HL-60/S4 (cell line): ENCODE results near the gene XPNPEP2.

Experiments used
- in situ Hi-C: fragments of 300-500 bp; cut with MboI; formaldehyde crosslinking; loops from 2 replicates; pipeline ENCODE4 v1.14.3; 2022; ENCODE audit warnings: low sequenced_read_pairs

XPNPEP2 gene

DNA sequence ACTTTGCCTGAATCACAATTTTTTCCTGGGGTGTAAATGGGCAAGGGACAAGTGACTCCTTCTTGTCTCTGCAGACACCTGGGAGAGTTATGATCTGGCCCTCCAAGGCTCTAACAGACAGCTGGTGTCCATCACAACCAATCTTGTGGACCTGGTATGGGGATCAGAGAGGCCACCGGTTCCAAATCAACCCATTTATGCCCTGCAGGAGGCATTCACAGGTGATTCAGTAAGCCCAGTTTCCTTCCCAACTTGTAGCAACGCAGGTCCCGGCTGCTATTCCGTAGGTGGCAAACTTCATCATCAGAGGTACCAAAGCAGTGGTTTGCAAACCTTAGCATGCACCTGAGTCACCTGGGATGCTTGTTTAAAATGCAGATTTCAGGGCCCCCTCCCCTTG, 8.8 kb downstream of the XPNPEP2 start:
- in situ Hi-C loops: no loop called here

DNA sequence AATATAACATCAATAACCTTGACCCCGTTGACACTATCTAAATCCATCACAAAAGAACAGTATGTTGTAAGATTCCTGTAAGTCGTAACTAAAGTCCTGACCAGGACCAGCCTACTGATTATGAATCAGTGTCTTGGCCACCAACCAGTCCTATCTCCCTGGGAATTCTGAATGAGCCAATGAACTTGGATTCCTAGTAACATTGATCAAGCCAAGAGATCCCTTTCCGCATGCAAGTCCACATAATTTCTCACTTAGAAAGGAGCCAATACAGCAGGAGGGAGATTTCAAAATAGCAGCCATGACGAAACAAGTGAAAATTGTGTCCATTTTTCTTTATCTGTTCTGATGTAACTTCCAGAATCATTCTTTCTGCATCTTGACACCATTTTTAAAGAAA, 9.5 kb downstream of the XPNPEP2 start:
- in situ Hi-C loops: no loop called here

DNA sequence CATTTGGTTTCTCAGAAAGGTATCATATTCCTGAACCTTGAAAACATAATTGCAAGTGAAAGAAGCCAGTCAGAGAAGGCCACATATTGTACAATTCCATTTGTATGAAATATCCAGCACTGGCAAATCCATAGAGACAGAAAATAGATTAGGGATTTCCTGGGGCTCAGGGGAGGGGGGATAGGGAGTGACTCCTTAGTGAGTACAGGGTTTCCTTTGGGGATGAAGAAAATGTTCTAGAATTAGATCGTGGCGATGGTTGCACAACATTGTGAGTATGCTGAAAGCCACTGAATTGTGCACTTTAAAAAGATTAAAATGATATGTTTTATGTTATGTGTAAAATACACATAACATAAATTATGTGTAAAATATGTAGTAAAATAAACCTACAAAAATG, 10.3 kb downstream of the XPNPEP2 start:
- in situ Hi-C loops: no loop called here

DNA sequence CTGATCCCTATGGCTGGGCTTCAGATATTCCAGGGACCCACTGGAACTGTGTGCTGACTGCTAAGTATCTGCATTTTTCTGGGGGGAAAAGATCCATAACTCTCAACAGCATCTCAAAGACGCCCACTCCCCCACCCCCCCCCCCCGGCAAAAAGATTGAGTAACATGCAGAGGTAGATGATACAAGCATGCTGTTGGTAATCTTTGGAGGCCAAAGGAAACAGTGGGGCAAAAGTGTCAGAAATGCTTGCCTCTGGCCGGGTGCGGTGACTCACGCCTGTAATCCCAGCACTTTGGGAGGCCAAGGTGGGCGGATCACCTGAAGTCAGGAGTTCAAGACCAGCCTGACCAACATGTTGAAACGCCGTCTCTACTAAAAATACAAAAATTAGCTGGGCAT, 12.2 kb downstream of the XPNPEP2 start:
- in situ Hi-C loops: no loop called here

DNA sequence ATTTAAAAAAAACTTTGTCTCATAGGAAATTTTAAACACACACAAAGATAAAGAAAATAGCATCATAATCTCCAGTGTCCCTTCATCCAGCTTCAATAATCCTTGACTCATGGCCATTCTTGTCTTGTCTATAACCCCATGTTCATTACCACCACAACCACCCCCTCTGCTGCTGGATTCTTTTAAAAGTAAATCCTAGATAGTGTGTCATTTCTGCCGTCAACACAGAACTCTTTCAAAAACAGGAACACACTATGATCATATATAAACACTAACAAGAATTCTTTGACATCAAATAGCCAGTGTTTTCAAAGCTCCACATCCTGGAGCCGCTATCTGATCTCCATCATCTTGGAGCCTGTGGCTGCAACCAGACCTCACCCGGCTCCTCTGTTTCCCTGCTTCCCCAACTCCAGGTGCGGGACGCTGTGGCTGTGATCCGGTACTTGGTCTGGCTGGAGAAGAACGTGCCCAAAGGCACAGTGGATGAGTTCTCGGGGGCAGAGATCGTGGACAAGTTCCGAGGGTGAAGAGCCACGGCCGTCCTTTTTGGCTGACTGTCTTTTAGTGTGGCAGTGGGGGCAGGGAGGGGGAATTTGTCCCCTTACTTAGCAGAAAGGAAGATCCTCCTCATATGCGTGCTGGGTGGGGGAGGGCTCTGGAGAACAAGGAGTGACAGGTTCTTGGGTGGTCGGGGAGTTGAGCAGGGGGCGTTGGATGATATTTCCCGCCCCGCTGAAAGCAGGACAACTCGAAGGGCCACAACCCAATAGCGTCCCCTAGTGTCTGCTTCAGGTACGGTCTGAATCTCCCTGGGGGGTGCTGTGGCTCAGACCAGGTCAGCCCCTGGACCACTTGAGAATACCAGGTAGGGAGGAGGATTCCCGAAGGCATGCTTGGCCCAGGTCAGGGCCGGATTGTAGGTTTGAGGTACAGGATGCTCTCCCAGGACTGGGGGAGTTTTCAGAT, 15.6 kb downstream of the XPNPEP2 start:
- in situ Hi-C loops: no loop called here

DNA sequence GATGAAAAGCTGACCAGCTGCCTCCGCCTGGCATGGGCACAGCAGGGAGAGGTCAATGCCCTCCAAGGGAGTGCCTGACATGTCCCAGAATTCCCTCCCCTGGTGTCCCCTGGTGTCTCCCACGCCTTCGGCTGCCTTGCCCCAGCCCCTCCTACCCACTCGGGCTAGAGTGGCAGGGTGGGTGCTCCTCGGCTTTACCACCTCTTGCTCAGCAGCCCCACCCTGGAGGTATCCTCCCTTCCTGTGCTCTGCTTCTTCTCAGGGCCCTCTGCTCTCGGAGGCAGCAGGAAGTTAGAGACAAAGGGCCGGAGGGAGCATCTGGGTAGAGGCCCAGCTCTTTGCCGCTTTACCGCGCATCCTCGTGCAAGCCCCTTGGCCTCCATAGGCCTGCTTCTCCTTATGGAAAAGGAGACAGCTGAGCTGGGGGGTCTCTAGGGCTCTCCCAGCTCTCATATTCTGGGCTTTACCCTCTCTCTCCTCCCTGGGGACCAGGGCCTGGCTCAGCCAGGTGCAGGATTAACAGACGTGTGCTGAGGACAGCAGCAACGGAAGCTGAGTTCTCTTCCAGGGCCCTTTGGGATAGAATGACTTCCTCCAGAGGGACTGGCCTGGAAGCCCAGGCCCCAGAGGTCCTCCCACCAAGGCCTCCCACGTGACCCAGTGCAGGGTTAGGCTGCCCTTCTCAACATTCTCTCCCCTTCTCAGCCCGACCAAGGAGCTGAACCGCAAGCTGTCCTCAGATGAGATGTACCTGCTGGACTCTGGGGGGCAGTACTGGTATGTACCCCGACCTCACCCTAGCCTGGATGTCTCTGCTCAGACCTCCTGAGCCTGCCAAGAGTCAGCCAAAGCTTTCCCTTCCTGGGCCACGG, 17.2 kb downstream of the XPNPEP2 start:
- in situ Hi-C loops: no loop called here

DNA sequence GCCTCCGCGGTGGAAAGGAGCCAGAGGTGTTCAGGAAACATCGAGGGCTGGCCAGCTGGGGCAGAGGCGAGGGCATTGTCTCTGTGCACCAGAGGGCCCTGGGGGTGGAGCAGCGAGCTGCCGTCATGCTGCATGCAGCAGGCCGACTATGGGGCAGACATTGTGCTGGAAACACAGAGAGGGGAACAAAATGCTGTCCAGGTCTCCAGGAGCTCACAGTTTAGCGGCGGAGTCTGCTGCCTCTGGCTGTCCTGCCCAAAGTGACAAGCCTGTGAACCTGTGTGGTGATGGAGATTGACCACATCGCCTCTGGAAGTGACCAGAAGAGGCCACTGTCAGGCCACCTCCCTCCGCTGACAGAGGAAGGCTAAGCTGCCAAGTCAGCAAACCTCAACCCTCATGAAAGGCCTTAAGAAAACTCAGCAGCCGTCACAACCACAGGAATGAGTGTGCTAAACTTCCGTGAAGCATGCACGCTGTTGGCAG, 20.8 kb downstream of the XPNPEP2 start:
- in situ Hi-C loops: no loop called here

DNA sequence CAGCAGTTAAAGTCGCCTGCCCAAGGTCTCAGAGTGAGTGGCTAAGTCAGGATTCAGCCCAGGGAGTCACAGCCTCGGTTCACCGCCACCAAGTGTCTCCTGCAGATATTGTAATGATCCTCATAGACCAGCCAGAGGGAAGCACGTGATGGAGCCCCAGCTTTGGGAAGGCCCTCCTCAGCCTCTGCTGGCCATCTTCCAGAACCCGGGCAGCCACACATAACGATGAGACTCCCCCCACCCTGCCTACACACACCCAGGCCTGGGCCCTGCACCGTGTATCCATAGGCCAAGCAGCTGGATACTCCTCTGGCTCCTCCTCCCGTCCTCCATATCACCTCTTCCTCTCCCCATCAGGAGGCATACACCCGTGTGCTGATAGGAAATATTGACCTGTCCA, 21.4 kb downstream of the XPNPEP2 start:
- in situ Hi-C loops: no loop called here

DNA sequence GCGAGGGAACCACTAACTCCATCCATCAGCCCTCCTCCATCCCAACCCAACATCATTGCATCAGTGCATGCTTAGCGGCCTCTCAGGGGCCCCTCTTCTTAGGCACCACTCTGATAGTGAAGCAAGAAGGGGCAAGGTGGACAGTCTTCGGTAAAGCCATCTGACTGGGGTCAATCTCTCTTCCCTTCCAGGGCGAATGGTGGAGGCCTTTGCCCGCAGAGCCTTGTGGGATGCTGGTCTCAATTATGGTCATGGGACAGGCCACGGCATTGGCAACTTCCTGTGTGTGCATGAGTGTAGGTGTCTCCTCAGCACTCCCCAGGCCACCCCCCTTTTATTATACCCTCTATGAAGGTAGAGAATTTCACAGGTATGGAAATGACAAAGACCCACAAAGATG, 22.2 kb downstream of the XPNPEP2 start:
- in situ Hi-C loops: no loop called here

DNA sequence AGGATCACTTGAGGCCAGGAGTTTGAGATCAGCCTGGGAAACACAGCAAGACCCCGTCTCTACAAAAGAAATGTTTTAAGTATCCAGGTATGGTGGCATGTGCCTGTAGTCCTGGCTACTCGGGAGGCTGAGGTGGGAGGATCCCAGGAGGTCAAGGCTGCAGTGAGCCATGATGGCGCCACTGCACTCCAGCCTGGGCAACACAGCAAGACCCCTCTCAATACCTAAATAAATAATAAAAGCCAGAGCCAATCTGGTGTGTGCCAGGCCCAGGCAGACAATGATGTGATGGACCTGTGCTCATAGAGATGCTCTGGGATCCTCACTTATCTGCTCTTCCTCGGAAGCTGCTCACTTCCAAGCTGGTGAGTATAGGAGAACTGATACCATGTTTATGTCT, 22.8 kb downstream of the XPNPEP2 start:
- in situ Hi-C loops: no loop called here

DNA sequence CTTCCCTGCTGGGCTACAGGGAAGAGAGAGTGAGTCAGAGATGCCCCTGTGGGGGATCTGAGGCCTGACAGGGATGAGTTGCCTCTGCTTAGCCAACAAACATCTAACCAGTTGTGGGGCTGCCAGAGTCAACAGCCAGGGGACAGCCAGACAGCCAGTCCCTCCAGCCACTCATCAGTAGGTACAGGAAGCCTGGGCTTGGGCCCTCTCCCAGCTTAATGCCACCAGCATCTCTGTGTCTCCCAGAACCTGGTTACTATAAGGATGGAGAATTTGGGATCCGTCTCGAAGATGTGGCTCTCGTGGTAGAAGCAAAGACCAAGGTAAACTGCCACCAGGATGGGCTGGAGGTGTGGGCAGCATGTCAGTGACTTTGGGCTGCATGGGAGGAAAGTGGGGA, 23.7 kb downstream of the XPNPEP2 start:
- in situ Hi-C loops: no loop called here

DNA sequence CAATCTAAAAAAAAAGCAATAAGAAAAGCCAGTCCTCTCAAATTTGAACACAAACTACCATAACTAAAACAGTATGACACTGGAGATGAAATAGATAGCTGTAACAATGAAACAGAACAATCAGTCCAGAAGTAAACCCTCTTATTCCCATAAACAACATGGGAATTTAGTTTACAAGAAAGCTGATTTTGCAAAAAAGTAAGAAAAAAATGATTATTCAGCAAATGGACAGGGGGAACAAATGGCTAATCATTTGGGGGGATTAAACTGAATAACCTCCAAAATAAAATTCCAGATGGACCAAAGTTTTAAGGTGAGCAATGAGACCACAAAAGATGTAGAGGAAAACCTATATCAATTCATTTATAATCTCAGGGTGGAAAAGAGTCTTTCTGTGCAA, 24.9 kb downstream of the XPNPEP2 start:
- in situ Hi-C loops: no loop called here

DNA sequence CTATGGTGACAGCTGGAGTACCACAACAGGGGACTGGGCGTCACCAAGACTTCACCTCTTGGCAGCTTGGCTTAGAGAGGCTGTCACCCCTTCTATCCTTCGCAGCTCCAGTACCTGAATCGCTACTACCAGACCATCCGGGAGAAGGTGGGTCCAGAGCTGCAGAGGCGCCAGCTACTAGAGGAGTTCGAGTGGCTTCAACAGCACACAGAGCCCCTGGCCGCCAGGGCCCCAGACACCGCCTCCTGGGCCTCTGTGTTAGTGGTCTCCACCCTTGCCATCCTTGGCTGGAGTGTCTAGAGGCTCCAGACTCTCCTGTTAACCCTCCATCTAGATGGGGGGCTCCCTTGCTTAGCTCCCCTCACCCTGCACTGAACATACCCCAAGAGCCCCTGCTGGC, 29.4 kb downstream of the XPNPEP2 start:
- in situ Hi-C loops: no loop called here

DNA sequence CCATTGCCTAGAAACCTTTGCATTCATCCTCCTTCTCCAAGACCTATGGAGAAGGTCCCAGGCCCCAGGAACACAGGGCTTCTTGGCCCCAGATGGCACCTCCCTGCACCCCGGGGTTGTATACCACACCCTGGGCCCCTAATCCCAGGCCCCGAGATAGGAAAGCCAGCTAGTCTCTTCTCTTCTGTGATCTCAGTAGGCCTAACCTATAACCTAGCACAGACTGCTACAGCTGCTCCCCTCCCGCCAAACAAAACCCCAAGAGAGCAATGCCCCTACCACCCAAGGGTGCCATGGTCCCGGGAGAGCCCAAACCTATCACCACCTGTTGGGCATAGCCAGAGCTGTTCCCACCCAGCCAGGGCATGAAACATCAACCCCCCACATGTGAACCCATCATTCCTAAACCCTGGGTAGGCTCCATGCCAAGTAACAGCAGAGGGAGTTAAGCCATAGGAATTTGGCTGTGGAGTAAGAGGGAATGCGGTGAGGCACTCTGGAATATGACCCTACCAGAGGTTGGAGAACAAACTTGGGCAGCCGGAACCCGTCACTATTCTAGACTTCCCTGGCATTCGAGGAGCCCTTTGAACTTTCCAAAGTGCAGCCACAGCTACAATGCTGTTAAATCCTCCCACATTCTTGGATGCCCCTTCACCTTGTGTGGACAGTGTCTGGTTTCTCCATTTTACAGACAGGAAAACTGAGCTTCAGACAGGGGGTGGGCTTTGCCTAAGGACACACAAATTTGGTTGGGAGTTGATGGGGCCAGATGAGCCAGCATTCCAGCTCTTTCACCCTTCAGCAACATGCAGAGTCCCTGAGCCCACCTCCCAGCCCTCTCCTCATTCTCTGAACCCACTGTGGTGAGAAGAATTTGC, 30.0 kb downstream of the XPNPEP2 start:
- in situ Hi-C loops: no loop called here

DNA sequence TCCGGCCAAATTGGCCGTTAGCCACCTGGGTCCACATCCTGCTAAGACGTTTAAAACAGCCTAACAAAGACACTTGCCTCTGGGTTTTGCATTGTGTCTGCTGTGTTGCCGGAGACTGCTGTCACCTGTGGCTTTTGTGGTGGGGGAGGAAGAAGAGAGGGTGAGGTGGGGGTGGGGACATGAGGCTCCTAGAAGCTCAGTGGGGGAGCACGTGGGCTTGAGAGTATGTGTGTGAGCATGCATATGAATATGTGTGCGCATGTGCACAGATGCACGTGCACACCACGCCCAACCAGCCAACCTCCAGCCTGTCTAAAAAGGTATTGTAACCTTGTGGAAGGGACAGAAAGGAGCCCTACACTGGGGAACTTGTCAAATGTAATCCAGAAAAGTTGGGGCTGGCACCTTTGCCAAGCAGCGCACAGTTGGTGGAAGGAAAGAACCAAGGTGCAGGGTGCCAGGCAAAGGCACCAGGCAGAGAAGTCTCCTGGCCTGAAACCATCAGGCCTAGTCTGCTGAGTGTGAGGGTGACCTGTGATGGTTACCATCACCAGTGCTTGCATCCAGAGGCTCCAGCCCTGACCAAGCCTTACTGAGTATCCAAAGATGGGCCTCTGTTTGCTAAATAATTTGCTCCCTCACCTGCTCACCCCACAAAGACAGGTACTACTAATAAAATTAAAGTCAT, 30.8 kb downstream of the XPNPEP2 start:
- in situ Hi-C loops: no loop called here

DNA sequence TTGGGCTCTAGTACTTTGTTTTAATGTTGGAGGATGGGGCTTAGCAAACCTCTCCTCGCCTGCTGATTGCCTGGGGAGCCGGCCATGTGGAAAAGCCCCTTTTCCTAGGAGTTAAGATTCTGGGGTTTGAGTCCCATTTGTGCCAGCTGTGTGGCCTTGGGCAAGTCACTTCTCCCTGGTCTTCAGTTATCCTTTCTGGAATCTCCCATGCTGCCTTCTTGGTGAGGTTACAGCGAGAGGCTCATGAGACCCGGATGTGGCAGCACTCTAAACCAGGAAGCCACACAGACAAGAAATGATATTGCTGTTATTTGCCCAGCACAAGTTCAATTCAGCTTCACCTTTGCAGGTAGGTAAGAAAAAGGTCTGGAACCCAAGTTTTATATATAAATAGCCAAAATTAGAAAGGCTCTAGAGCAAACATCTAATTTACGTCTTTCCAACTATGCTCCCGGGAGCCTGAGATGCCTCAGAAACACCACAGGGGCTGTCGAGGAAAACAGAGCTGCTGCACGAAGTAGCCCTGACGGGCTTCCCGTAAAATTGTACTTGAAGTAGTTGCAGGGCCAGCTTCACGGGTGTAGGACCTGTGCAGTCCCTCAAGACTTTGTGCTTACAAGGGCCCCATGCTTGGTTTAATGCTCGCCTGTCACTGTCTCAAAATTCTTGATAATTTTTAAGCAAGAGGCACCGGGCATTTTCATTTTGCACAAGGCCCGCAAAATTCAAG, 32.7 kb downstream of the XPNPEP2 start:
- in situ Hi-C loops: no loop called here

DNA sequence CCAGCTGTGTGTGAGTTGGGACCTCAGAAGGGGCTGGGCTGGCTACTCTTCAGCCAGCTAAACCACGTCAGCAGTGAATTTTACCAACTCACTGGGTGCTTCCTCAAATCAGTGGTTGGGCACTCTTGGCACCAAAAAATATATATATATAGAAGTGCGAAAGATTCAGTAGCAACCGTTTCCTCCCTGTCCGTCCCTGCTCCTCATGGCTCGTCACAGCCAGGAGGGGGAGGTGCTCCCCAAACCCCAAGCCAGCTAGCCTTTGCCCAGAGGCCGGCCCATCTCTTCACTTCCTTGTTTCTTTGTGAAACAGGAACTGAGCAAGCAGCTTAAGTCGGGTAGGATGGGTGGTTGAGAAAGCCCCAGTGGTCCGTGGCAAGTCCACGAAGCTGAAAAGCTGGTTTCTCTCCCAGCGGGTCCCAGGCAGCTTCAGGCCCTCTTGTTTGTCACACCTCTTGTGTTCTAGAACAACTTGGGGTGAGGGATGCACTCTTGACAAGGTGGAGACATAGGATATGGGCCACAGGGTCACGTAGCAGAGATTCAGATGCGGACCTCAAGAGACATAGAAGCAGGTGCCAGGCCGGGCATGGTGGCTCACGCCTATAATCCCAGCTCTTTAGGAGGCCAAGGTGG, 34.1 kb downstream of the XPNPEP2 start:
- in situ Hi-C loops: no loop called here

DNA sequence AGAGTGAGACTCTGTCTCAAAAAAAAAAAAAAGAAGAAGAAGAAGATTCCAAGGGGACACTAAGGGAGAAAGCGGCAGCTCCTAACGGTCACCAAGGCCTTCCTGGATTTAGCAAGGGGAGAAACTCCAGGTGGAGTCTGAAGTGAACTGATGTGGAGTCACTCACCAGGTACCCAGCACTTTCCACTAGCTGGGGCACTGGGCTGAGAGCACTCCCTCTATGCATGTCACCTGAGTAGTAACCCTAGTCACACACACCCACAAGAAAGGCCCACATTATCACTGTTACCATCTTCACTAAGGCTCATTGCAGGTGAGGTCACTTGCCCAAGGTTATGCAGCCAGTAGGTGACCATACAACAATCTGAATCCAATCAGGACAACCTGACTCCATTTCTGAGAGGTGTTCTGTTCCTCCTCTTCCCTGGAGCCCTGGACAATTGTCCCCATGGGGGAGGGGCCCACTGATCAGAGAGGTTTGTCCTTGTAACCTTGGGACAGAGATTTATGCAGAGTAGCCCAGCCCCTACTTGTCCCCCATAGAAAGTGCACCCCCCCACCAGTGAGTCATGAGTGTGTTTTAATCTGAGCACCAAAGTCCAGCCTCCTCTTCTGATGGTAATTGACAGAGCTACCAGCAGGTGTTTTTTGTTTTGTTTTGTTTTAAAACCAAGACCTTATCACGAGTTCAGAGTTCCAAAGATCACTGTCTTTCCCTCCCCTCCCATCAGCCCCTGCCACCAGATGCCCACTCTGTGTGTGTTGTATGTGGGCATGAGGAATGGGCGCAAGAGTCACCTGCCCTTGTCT, 35.1 kb downstream of the XPNPEP2 start:
- in situ Hi-C loops: no loop called here
